T-helper 9 cell (primary cell): ENCODE data around the gene HYDIN.
"Not testable (repeated sequence)": the region's sequence is repeated elsewhere in the genome, so short reads cannot be mapped to it uniquely, and the experiment has no call there.

Experiments
- DNase-seq: peaks from one replicate; pipeline ENCODE4 v3.0.0-alpha.2; 2020

The HYDIN gene

GRCh38 chr16:70987019-70987715 lies 243.4 kb downstream of the HYDIN start:
- DNase-seq, result not testable (repeated sequence)

GRCh38 chr16:70984675-70985074 lies 245.8 kb downstream of the HYDIN start:
- not testable (repeated sequence) for DNase-seq

GRCh38 chr16:70968332-70968731 lies 262.2 kb downstream of the HYDIN start:
- DNase-seq, result not testable (repeated sequence)

GRCh38 chr16:70960169-70960568 lies 270.4 kb downstream of the HYDIN start:
- not testable (repeated sequence) for DNase-seq

GRCh38 chr16:70954922-70955321 lies 275.6 kb downstream of the HYDIN start:
- not testable (repeated sequence) for DNase-seq

GRCh38 chr16:70953824-70954223 lies 276.7 kb downstream of the HYDIN start:
- DNase-seq, result not testable (repeated sequence)

- not testable (repeated sequence) for DNase-seq
Measured at GRCh38 chr16:70943551-70943950, 287.0 kb downstream of the HYDIN start.

- DNase-seq, result not testable (repeated sequence)
Measured at GRCh38 chr16:70939690-70940359, 290.7 kb downstream of the HYDIN start.

- DNase-seq, result not testable (repeated sequence)
Measured at GRCh38 chr16:70936781-70937525, 293.6 kb downstream of the HYDIN start.

GRCh38 chr16:70935325-70935724 lies 295.2 kb downstream of the HYDIN start:
- not testable (repeated sequence) for DNase-seq

GRCh38 chr16:70933746-70934145 lies 296.8 kb downstream of the HYDIN start:
- not testable (repeated sequence) for DNase-seq

- DNase-seq, result not testable (repeated sequence)
Measured at GRCh38 chr16:70930757-70931156, 299.8 kb downstream of the HYDIN start.

- DNase-seq, result not testable (repeated sequence)
Measured at GRCh38 chr16:70922164-70922563, 308.4 kb downstream of the HYDIN start.

GRCh38 chr16:70920661-70921060 lies 309.9 kb downstream of the HYDIN start:
- not testable (repeated sequence) for DNase-seq

- not testable (repeated sequence) for DNase-seq
Measured at GRCh38 chr16:70888208-70888607, 342.3 kb downstream of the HYDIN start.

GRCh38 chr16:70884652-70885051 lies 345.9 kb downstream of the HYDIN start:
- DNase-seq, result not testable (repeated sequence)

- not testable (repeated sequence) for DNase-seq
Measured at GRCh38 chr16:70882311-70882710, 348.2 kb downstream of the HYDIN start.

- DNase-seq, result not testable (repeated sequence)
Measured at GRCh38 chr16:70877895-70878294, 352.6 kb downstream of the HYDIN start.

GRCh38 chr16:70876442-70876841 lies 354.1 kb downstream of the HYDIN start:
- DNase-seq, result not testable (repeated sequence)

- DNase-seq, result not testable (repeated sequence)
Measured at GRCh38 chr16:70864698-70865097, 365.8 kb downstream of the HYDIN start.

GRCh38 chr16:70861996-70862395 lies 368.5 kb downstream of the HYDIN start:
- not testable (repeated sequence) for DNase-seq

GRCh38 chr16:70851299-70851698 lies 379.2 kb downstream of the HYDIN start:
- not testable (repeated sequence) for DNase-seq

GRCh38 chr16:70823498-70824118 lies 406.9 kb downstream of the HYDIN start:
- not testable (repeated sequence) for DNase-seq
